ENCODE results near the gene HMGB4.

- TF ChIP-seq CTCF (IDR thresholded peaks at IDR 0.05; ENCODE audit: extremely low read depth in 1 of 2, insufficient read depth in 1 of 2, low read depth in 1 of 2, low read length in 2 of 2) (no peak), GATA2 (IDR thresholded peaks at IDR 0.05; ENCODE audit: insufficient read depth, insufficient read length, low read depth, low read length) (no peak), POLR2A (IDR thresholded peaks at IDR 0.05; ENCODE audit: low read depth, low read length) (no peak), POLR2AphosphoS5 (IDR thresholded peaks at IDR 0.05; ENCODE audit: insufficient read depth, low read depth, low read length) (no peak), FOS (IDR thresholded peaks at IDR 0.05; ENCODE audit: borderline replicate concordance, insufficient read depth, low read length) (no peak), MYC (IDR thresholded peaks at IDR 0.05; ENCODE audit: low read depth, low read length) (no peak)
These were observed 33.3 kb downstream of the HMGB4 start for GRCh38 chr1:33897092-33897725.
